Urinary bladder (tissue), 4 donors: Measurements from ENCODE around the gene ZFPL1. TPM values are rescaled to one million over a fixed set of nuclear protein-coding genes. Genes with fewer than 3 reads are reported as not detected.

Source experiments
- DNase-seq: peaks from one replicate; pipeline ENCODE4 v3.0.0-alpha.2; 2015; ENCODE audit errors: extremely low spot score
- H3K27ac ChIP-seq: one replicate; pipeline ENCODE4 v1.5.1; 2013; ENCODE audit warnings: low read depth, mild to moderate bottlenecking, moderate library complexity
- H3K36me3 ChIP-seq: one replicate; pipeline ENCODE4 v1.6.1; 2013; ENCODE audit warnings: mild to moderate bottlenecking, moderate library complexity; ENCODE audit not compliant: insufficient read depth
- H3K4me1 ChIP-seq: one replicate; pipeline ENCODE4 v1.6.1; 2013; ENCODE audit warnings: mild to moderate bottlenecking, moderate library complexity; ENCODE audit not compliant: insufficient read depth
- H3K4me3 ChIP-seq: one replicate; pipeline ENCODE4 v1.5.1; 2013; ENCODE audit warnings: low read depth, low read length
- WGBS: extraction: QIAGEN DNeasy Blood & Tissue Kit; methylation state at CpG from one replicate; pipeline ENCODE4 v1.1.7; 2013; 5-methylcytosine and 5-hydroxymethylcytosine counted together
- polyA plus RNA-seq: library from polyadenylated mRNA; stranded (reverse); fragments of 200-250 nt; gene quantifications from one replicate; pipeline ENCODE4 v1.2.3, GENCODE V29; 2013
- small RNA-seq: library from RNA; depleted of rRNA; stranded (forward); fragments of <200 nt; gene quantifications from one replicate; pipeline ENCODE3, GENCODE V24; 2014
- total RNA-seq: library from RNA; depleted of rRNA; stranded (reverse); fragments of >200 nt; gene quantifications from one replicate; pipeline ENCODE4 v1.2.3, GENCODE V29; 2014
- donor health status: healthy with polysubstance abuse.
- donor health status: healthy.

The ZFPL1 gene
- total and polyA plus RNA-seq, 2 donors, result 14.6 to 50.8 TPM

DNA sequence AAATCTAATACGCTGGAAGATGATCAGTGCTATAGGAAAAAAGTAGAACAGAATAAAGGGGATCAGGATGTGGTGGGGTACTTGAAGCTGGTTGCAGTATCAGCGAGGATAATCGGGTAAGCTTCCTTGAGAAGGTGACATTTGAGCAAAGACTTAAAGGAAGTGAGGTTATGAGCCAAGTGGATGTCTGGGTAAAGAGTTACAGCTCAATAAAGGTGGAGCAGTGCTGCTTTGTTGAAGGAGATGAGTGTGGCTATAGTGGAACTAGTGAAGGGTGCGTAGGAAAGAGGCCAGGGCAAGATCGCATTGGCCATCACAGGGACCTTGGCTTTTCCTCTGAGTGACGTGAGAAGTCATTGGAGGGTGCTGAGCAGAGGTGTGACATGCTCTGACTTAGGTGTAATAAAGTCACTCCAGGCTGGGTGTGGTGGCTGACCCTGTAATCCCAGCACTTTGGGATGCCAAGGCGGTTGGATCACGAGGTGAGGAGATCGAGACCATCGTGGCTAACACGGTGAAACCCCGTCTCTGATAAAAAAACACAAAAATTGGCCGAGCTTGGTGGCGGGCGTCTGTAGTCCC is 52.6 kb downstream of the ZFPL1 start:
- Histone ChIP-seq H3K4me3 (no peak overlapping the region), H3K4me1 (no peaks in the 10 kb centered on the region), H3K27ac (no peak overlapping the region), H3K36me3 (no peaks in the 10 kb centered on the region)
- no peak for DNase-seq
- 85% methylated on average over 15 of the region's 15 CpGs for WGBS

Small RNAs within 50 kb of the gene (small RNA-seq; reads per million reads assigned to genes)
- gene SNX15, result not detected

Other genes with a start within 250 kb of the ZFPL1 start
- gene CDC42BPG, start 239.6 kb upstream of the ZFPL1 start, total RNA-seq, result 4.3 TPM
- gene CDC42BPG, start 239.6 kb upstream of the ZFPL1 start, polyA plus RNA-seq, result 3.2 TPM
- gene EHD1, start 205.6 kb upstream of the ZFPL1 start, total RNA-seq, result 31.3 TPM
- gene EHD1, start 205.6 kb upstream of the ZFPL1 start, polyA plus RNA-seq, result 50.5 TPM
- gene ATG2A, start 167.0 kb upstream of the ZFPL1 start, total RNA-seq, result 7.6 TPM
- 21.4 TPM for gene ATG2A, start 167.0 kb upstream of the ZFPL1 start, polyA plus RNA-seq
- gene PPP2R5B, start 159.5 kb upstream of the ZFPL1 start, total RNA-seq, result 7.3 TPM
- gene PPP2R5B, start 159.5 kb upstream of the ZFPL1 start, polyA plus RNA-seq, result 22.1 TPM
- gene GPHA2, start 148.3 kb upstream of the ZFPL1 start, total RNA-seq, result not detected
- not detected for gene GPHA2, start 148.3 kb upstream of the ZFPL1 start, polyA plus RNA-seq
- not detected for gene MAJIN, start 112.1 kb upstream of the ZFPL1 start, total RNA-seq
- not detected for gene MAJIN, start 112.1 kb upstream of the ZFPL1 start, polyA plus RNA-seq
- 0.85 TPM for gene BATF2, start 87.3 kb upstream of the ZFPL1 start, total RNA-seq
- 5.8 TPM for gene BATF2, start 87.3 kb upstream of the ZFPL1 start, polyA plus RNA-seq
- 37.9 TPM for gene ARL2, start 70.1 kb upstream of the ZFPL1 start, total RNA-seq
- 170 TPM for gene ARL2, start 70.1 kb upstream of the ZFPL1 start, polyA plus RNA-seq
- gene SNX15, start 56.8 kb upstream of the ZFPL1 start, total RNA-seq, result 9.4 TPM
- gene SNX15, start 56.8 kb upstream of the ZFPL1 start, polyA plus RNA-seq, result 34.5 TPM
- 3.0 TPM for gene SAC3D1, start 43.0 kb upstream of the ZFPL1 start, total RNA-seq
- 14.7 TPM for gene SAC3D1, start 43.0 kb upstream of the ZFPL1 start, polyA plus RNA-seq
- gene NAALADL1, start 25.7 kb upstream of the ZFPL1 start, total RNA-seq, result 11.7 TPM
- 38.1 TPM for gene NAALADL1, start 25.7 kb upstream of the ZFPL1 start, polyA plus RNA-seq
- gene CDCA5, start 182 bp upstream of the ZFPL1 start, total RNA-seq, result 3.9 TPM
- 1.2 TPM for gene CDCA5, start 182 bp upstream of the ZFPL1 start, polyA plus RNA-seq
- gene VPS51, start 12.0 kb downstream of the ZFPL1 start, total RNA-seq, result 107 TPM
- 167 TPM for gene VPS51, start 12.0 kb downstream of the ZFPL1 start, polyA plus RNA-seq
- gene TM7SF2, start 27.6 kb downstream of the ZFPL1 start, total RNA-seq, result 9.6 TPM
- 12.1 TPM for gene TM7SF2, start 27.6 kb downstream of the ZFPL1 start, polyA plus RNA-seq
- gene ZNHIT2, start 33.5 kb downstream of the ZFPL1 start, total RNA-seq, result 2.6 TPM
- 19.8 TPM for gene ZNHIT2, start 33.5 kb downstream of the ZFPL1 start, polyA plus RNA-seq
- gene FAU, start 37.9 kb downstream of the ZFPL1 start, total RNA-seq, result 177 TPM
- 1,282 TPM for gene FAU, start 37.9 kb downstream of the ZFPL1 start, polyA plus RNA-seq
- 26.8 TPM for gene MRPL49, start 38.1 kb downstream of the ZFPL1 start, total RNA-seq
- 55.6 TPM for gene MRPL49, start 38.1 kb downstream of the ZFPL1 start, polyA plus RNA-seq
- 16.2 TPM for gene SYVN1, start 50.3 kb downstream of the ZFPL1 start, total RNA-seq
- 29.3 TPM for gene SYVN1, start 50.3 kb downstream of the ZFPL1 start, polyA plus RNA-seq
- gene SPDYC, start 86.0 kb downstream of the ZFPL1 start, total RNA-seq, result not detected
- gene SPDYC, start 86.0 kb downstream of the ZFPL1 start, polyA plus RNA-seq, result not detected
- 94.3 TPM for gene CAPN1, start 97.7 kb downstream of the ZFPL1 start, total RNA-seq
- 123 TPM for gene CAPN1, start 97.7 kb downstream of the ZFPL1 start, polyA plus RNA-seq
- gene POLA2, start 177.7 kb downstream of the ZFPL1 start, total RNA-seq, result 10.3 TPM
- gene POLA2, start 177.7 kb downstream of the ZFPL1 start, polyA plus RNA-seq, result 10.7 TPM
- 17.6 TPM for gene CDC42EP2, start 230.6 kb downstream of the ZFPL1 start, total RNA-seq
- gene CDC42EP2, start 230.6 kb downstream of the ZFPL1 start, polyA plus RNA-seq, result 30.1 TPM
- 29.3 TPM for gene DPF2, start 249.6 kb downstream of the ZFPL1 start, total RNA-seq
- gene DPF2, start 249.6 kb downstream of the ZFPL1 start, polyA plus RNA-seq, result 55.2 TPM